ENCODE data around the gene RBFOX1.

RBFOX1 gene

DNA sequence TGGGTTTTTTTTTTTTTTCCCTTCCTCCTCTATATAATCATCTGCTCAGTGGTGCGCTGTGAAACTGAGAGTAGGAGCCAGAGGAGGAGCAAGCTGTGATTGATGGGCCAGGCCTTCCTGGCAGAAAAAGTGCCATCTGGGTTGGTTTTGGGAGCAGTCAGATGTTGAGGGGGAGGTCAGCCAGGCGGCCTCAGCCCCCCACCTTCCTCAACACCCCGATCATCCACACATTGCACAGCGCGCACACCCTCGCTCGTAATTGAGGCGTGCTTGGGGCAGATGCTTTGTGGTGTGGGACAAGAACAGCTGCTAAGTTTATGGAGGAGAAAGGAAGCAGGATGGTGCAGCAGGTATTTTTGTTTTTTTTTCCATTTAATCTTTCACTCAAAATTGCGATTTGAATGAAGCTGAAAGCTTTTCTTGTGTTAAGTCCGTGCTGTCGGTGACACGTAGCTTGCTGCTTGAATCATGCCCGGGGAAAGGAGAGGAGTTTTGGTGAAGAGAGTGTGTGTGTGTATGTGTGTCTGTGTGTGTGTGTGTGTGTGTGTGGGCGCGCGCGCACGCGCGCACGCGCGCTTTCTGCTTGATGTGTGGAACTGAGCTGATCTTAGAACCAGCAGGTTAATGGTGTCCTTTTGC lies 177.4 kb downstream of the RBFOX1 start:
- Mint-ChIP-seq H3K9me3 (peaks cover 31% of the 10 kb centered on the region), H3K27ac (no peak overlapping the region), H3K27me3 (ENCODE audit: low read depth) (no peaks in the 10 kb centered on the region), H3K36me3 (ENCODE audit: low read depth) (no peaks in the 10 kb centered on the region), H3K4me1 (ENCODE audit: low read depth) (no peaks in the 10 kb centered on the region), H3K4me3 (no peak overlapping the region)

DNA sequence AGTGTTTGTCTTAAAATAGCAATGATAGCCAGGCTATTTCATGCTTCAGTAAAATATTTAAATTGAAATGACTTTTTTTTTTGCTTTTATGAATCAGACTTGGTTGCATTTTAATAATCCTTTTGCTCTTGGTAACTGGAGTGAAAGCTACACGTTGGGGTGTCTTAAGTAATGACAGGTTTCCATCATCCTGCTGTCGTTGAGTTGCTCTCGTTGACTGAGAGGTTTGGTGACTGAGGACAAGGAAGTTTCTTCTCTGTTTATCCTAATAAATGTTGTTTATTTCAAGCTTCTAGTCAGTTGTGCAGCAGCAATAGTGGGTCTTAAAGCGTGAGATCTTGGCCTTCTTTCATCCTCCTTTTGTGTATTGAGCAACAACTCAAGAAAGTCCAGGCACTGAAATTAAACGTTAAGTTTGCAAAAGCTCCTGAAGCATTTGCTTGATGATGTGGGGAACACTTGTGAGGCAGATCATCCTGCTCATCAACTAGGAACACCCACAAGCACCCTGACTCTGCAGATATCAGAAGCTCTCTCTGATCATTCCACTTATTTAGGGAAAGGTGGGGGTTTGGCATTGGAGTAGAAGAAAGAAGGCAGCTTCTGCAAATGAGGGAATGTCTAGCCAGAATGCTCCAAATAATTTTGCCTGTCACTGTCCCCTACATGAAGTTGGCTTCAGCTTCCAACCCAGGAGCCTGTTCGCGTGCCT lies 179.1 kb downstream of the RBFOX1 start:
- Mint-ChIP-seq H3K4me1 (ENCODE audit: low read depth) (no peaks in the 10 kb centered on the region), H3K36me3 (ENCODE audit: low read depth) (no peaks in the 10 kb centered on the region), H3K27me3 (ENCODE audit: low read depth) (no peaks in the 10 kb centered on the region), H3K4me3 (no peak overlapping the region), H3K9me3 (peaks cover 30% of the 10 kb centered on the region), H3K27ac (no peak overlapping the region)

DNA sequence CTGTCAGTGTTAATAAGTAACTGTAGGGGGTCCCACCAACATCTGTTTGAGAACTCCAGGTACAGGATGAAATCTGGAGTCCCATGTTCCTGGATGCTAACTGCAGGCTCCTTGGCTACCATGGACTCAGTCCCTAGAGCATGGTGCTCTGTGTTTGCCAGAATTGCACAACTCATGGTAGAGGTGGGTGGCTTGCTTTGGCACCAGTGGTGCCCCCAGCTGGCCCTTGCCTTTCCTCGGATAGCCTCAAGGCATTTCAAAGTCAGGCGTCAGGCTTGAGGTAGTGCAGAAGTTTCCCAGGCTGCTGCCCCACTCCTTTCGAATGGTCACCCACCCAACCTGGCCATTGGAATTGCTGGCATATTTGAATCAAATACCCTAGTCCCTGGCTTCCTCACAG lies 179.9 kb downstream of the RBFOX1 start:
- no peaks in the 10 kb centered on the region for H3K36me3 Mint-ChIP-seq (ENCODE audit: low read depth)
- peaks cover 38% of the 10 kb centered on the region for H3K9me3 Mint-ChIP-seq
- no peaks in the 10 kb centered on the region for H3K4me1 Mint-ChIP-seq (ENCODE audit: low read depth)
- no peaks in the 10 kb centered on the region for H3K27me3 Mint-ChIP-seq (ENCODE audit: low read depth)
- H3K27ac Mint-ChIP-seq, result no peak overlapping the region
- no peak overlapping the region for H3K4me3 Mint-ChIP-seq

DNA sequence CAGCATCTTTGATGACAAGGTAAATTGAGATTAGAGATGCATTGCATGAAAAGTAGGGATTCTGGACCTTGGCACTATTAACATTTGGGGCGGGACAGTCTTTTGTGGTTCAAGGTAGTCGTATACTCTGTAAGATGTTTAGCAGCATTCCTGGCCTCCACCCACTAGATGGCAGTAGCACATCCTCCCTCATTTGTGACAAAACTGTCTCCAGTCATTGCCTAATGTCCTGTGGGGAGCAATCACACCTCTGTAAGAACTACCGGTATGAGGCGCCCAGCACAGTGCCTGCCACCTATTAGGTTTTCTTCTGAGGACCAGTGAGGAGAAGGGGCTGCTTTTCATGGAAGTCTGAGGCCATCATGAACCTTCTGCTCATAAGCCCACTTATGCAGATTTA lies 180.8 kb downstream of the RBFOX1 start:
- Mint-ChIP-seq H3K27me3 (ENCODE audit: low read depth) (no peaks in the 10 kb centered on the region), H3K4me1 (ENCODE audit: low read depth) (no peaks in the 10 kb centered on the region), H3K36me3 (ENCODE audit: low read depth) (no peaks in the 10 kb centered on the region), H3K27ac (no peak overlapping the region), H3K4me3 (no peak overlapping the region), H3K9me3 (peaks cover 45% of the 10 kb centered on the region)

DNA sequence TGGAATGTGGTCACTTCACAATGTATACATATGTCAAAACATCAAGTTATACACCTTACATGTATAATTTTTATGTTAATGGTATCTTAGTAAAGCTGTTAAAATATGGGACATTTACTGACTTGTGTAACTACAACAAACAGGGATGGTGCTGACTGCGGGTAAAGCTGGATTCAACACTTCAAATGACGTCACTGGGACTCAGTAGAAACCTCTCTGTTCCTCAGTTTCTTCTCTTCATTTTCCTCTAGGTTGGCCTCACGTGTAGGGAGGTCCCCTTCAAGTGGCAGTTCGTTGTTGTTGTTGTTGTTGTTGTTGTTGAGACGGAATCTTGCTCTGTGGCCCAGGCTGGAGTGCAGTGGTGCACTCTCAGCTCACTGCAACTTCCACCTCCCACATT lies 182.9 kb downstream of the RBFOX1 start:
- Mint-ChIP-seq H3K36me3 (ENCODE audit: low read depth) (no peaks in the 10 kb centered on the region), H3K4me3 (no peak overlapping the region), H3K4me1 (ENCODE audit: low read depth) (no peaks in the 10 kb centered on the region), H3K9me3 (peaks cover 39% of the 10 kb centered on the region), H3K27me3 (ENCODE audit: low read depth) (no peaks in the 10 kb centered on the region), H3K27ac (no peak overlapping the region)

DNA sequence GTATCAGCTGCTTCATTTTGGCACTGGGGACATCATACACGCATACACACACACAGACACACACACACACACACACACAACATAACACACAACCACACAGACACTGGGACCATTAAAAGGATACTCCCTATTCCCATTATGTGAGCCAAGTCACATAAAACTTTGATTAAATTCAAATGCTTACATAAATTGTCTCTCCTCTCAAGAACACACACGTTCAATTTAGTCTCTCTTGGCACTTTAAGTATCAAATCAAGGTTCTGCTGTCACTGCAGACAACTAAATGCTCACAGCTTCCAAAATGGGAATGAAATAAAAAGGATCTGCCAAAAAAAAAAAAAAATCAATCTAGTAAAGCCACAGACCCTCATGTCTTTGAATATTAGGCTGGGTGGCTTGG lies 184.9 kb downstream of the RBFOX1 start:
- H3K36me3 Mint-ChIP-seq (ENCODE audit: low read depth), result no peaks in the 10 kb centered on the region
- H3K9me3 Mint-ChIP-seq, result peaks cover 35% of the 10 kb centered on the region
- no peaks in the 10 kb centered on the region for H3K27me3 Mint-ChIP-seq (ENCODE audit: low read depth)
- H3K27ac Mint-ChIP-seq, result no peak overlapping the region
- H3K4me3 Mint-ChIP-seq, result no peak overlapping the region
- H3K4me1 Mint-ChIP-seq (ENCODE audit: low read depth), result no peaks in the 10 kb centered on the region

DNA sequence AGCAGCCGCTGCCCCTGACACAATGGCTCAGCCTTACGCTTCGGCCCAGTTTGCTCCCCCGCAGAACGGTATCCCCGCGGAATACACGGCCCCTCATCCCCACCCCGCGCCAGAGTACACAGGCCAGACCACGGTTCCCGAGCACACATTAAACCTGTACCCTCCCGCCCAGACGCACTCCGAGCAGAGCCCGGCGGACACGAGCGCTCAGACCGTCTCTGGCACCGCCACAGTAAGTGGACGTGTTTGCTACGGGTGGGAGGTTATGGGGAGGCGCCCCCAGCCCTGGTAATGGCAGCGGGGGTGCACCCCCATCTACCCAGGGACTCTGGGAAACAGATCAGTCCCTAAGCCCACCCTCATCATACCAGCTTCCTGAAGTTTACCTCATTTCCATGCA lies 185.5 kb downstream of the RBFOX1 start:
- peaks cover 35% of the 10 kb centered on the region for H3K9me3 Mint-ChIP-seq
- H3K27me3 Mint-ChIP-seq (ENCODE audit: low read depth), result no peaks in the 10 kb centered on the region
- H3K36me3 Mint-ChIP-seq (ENCODE audit: low read depth), result no peaks in the 10 kb centered on the region
- H3K4me1 Mint-ChIP-seq (ENCODE audit: low read depth), result no peaks in the 10 kb centered on the region
- no peak overlapping the region for H3K27ac Mint-ChIP-seq
- H3K4me3 Mint-ChIP-seq, result no peak overlapping the region

DNA sequence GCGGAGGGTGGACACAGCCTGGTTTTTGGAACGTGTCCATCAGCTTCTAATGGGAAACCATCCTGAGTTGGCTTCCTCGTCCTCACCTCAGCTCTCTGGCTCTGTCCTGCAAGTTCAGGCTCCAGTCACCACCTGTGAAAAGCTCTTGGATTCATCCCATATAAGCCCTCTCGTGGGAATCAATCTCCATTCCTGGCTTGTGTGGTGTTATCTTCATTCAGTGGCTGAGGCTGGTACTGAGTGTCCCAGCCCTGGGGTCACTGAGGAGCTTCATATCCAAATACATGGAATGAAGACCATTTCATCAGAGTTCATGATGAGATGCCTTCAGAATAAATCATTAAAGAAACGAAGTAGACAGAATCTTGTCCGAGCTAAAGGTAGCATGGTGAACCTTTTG lies 189.2 kb downstream of the RBFOX1 start:
- peaks cover 29% of the 10 kb centered on the region for H3K9me3 Mint-ChIP-seq
- no peak overlapping the region for H3K27ac Mint-ChIP-seq
- no peaks in the 10 kb centered on the region for H3K36me3 Mint-ChIP-seq (ENCODE audit: low read depth)
- H3K4me1 Mint-ChIP-seq (ENCODE audit: low read depth), result no peaks in the 10 kb centered on the region
- H3K4me3 Mint-ChIP-seq, result no peak overlapping the region
- no peaks in the 10 kb centered on the region for H3K27me3 Mint-ChIP-seq (ENCODE audit: low read depth)

DNA sequence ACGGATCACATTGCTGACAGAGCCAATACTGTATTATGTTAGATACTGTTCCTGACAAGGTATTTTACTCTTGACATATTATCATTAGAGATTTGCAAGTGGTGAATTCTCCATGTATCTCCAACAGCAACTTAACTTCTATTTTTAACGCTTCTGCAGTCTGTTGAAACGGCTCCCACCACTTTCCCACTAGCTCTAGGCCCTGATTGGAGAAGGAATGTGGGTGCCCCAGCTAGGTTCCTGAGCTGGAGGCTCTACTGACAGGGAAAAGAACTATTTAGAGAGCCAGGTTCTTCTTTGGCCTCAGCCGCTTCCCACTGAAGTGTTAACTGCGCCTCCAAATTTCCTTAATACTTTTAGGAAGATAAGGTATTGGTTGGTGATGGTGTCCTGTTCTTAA lies 191.8 kb downstream of the RBFOX1 start:
- peaks cover 25% of the 10 kb centered on the region for H3K9me3 Mint-ChIP-seq
- H3K4me1 Mint-ChIP-seq (ENCODE audit: low read depth), result no peaks in the 10 kb centered on the region
- H3K4me3 Mint-ChIP-seq, result no peak overlapping the region
- no peaks in the 10 kb centered on the region for H3K36me3 Mint-ChIP-seq (ENCODE audit: low read depth)
- no peak overlapping the region for H3K27ac Mint-ChIP-seq
- no peaks in the 10 kb centered on the region for H3K27me3 Mint-ChIP-seq (ENCODE audit: low read depth)

DNA sequence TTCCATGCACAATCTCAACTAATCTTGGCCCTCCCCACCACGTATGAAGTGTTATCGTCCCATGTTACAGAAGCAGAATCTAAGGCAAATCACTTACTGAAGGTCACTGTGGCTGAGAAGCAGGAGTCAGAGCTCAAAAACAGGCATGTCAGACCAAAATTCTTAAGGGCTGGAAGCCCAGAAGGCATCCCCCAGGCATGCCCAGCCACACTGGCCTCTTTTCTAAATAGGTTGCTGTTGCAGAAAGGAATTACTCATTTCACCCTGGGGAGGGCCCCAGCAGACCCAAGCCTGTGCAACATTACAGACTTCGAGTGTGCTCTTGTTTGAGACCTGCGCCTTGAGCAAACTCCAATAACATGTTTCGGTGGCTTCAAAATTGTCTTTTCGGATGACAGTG lies 194.1 kb downstream of the RBFOX1 start:
- Mint-ChIP-seq H3K27ac (no peak overlapping the region), H3K4me3 (no peak overlapping the region), H3K4me1 (ENCODE audit: low read depth) (no peaks in the 10 kb centered on the region), H3K9me3 (peaks cover 24% of the 10 kb centered on the region), H3K36me3 (ENCODE audit: low read depth) (no peaks in the 10 kb centered on the region), H3K27me3 (ENCODE audit: low read depth) (no peaks in the 10 kb centered on the region)

DNA sequence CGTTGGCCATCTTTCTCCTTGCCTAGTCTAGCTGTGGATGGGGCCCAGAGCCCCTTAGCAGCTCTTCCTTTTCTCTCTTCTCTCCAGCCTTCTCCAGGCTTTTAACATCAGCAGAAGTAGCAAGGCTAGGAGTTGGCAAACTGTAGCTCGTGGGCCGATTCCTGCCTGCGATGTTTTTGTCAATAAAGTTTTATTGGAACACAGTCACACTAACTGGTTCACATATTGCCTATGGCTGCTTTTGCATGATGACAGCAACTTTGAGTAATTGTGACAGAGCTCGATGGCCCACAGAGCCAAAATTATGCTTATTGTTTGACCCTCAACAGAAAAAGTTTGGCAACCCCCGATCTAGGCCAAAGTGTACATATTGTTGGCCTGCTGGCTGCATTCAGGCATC lies 199.9 kb downstream of the RBFOX1 start:
- no peaks in the 10 kb centered on the region for H3K36me3 Mint-ChIP-seq (ENCODE audit: low read depth)
- H3K27me3 Mint-ChIP-seq (ENCODE audit: low read depth), result no peaks in the 10 kb centered on the region

DNA sequence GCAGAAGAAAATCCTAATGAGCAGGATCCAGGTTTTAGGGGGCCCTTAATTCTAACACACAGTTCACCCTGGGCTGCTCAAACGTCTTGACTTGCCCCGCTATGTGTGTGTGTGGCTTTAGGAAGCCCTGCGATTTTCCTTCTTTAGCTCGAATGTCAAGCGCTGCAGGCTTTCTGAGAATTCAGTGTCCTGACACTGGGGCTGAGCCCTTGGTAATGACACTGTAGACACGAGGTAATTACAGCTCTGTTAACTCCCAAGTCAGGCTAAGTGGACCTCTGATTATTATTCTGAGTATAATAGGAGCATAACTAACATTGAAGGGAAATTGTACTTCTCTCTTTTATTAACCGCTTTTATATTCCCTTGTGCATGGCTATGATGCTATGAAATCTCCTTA lies 202.1 kb downstream of the RBFOX1 start:
- Mint-ChIP-seq H3K4me1 (ENCODE audit: low read depth) (no peaks in the 10 kb centered on the region), H3K27ac (no peak overlapping the region), H3K36me3 (ENCODE audit: low read depth) (peaks cover 2% of the 10 kb centered on the region), H3K4me3 (no peak overlapping the region), H3K27me3 (ENCODE audit: low read depth) (no peaks in the 10 kb centered on the region), H3K9me3 (peaks cover 55% of the 10 kb centered on the region)

More for the DNA sequence above, 199.9 kb downstream of the RBFOX1 start:
- Mint-ChIP-seq H3K27ac (no peak overlapping the region), H3K4me3 (no peak overlapping the region), H3K9me3 (peaks cover 42% of the 10 kb centered on the region), H3K4me1 (ENCODE audit: low read depth) (no peaks in the 10 kb centered on the region)

DNA sequence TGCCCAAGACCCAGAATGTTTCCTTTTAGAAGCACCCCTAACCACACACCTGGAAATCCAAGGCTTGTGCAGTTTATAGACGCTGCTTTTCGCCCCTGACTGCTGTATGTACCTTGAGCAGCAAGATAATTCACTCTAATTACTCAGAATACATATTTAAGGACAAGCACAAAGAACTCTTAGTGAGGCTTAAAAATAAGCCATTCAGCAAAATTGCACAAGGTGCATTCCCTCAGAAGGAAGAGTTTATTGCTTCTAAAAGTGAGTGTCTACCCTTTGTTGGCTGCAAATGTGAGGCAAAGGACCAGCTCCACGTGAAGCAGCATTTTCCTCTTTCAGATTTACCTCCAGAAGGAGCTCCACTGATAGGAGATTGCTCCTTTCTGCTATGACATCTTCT lies 208.4 kb downstream of the RBFOX1 start:
- peaks cover 46% of the 10 kb centered on the region for H3K9me3 Mint-ChIP-seq
- H3K36me3 Mint-ChIP-seq (ENCODE audit: low read depth), result peaks cover 2% of the 10 kb centered on the region
- no peaks in the 10 kb centered on the region for H3K27me3 Mint-ChIP-seq (ENCODE audit: low read depth)
- no peak overlapping the region for H3K4me3 Mint-ChIP-seq
- no peak overlapping the region for H3K27ac Mint-ChIP-seq
- no peaks in the 10 kb centered on the region for H3K4me1 Mint-ChIP-seq (ENCODE audit: low read depth)

DNA sequence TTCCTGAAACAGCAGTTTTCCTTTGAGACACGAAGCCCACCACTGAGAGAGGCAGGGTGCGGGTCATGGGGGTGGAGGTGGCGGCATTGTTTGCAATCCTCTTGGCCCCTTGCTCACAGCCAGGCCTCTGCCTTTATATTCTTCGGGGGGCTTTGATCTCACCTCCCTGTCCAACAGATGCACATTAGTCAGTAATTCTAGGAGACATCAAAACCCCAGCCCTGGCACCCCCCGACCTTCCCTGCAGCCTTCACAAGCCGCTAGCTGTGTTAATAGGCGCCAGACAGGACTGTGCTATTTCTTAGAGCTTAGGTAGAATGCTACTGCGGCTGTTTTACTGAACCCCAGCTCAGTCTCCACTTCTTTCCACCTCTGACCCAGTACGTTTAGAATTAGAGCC lies 212.6 kb downstream of the RBFOX1 start:
- Mint-ChIP-seq H3K9me3 (peaks cover 21% of the 10 kb centered on the region), H3K27me3 (ENCODE audit: low read depth) (no peaks in the 10 kb centered on the region), H3K4me3 (no peak overlapping the region), H3K27ac (no peak overlapping the region), H3K36me3 (ENCODE audit: low read depth) (no peaks in the 10 kb centered on the region), H3K4me1 (ENCODE audit: low read depth) (no peaks in the 10 kb centered on the region)

DNA sequence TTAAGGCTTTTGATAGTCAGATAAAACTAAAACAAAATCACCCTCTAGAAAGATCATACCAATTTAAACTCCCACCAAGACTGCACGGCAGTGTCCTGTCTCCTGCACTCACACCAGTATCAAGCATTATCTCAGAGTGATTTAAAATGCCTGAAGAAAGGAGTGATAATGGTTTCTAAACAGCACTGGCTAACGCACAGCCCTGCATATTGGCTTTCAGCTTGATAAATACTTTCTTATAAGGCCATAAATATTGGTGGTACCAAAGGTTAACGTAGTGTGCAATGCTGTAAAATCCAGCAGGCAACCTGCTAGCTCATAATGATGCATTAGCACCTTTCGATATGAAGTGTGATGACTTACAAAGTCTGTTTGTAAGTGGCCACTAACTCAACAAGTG lies 214.3 kb downstream of the RBFOX1 start:
- Mint-ChIP-seq H3K36me3 (ENCODE audit: low read depth) (no peaks in the 10 kb centered on the region), H3K27me3 (ENCODE audit: low read depth) (no peaks in the 10 kb centered on the region), H3K4me3 (no peak overlapping the region), H3K27ac (no peak overlapping the region), H3K4me1 (ENCODE audit: low read depth) (no peaks in the 10 kb centered on the region), H3K9me3 (peaks cover 20% of the 10 kb centered on the region)

All from T-helper 1 cell treated with Interleukin-12 subunit alpha and Interleukin-12 subunit beta and Interleukin-4 antibody, amounts not matched to agents 30 μg/mL and 1 μg/mL, for 36 hours (primary cell).